KOPT-K1 (cell line): ENCODE measurements around the gene USP48.

ENCODE experiments used
- H3K27ac ChIP-seq: fragments of 200-600 bp; sonication (generic); 2 replicates; pipeline ENCODE4 v1.5.1; 2016; ENCODE audit warnings: antibody characterized with exemption, mild to moderate bottlenecking, low read depth, low read length; ENCODE audit not compliant: poor library complexity, severe bottlenecking
- H3K36me3 ChIP-seq: fragments of 200-600 bp; sonication (generic); 2 replicates; pipeline ENCODE4 v1.5.1; 2017; ENCODE audit warnings: antibody characterized with exemption, mild to moderate bottlenecking, low read length, moderate library complexity; ENCODE audit not compliant: insufficient read depth
- H3K9me3 ChIP-seq: fragments of 200-600 bp; sonication (generic); 2 replicates; pipeline ENCODE4 v1.5.1; 2017; ENCODE audit warnings: antibody characterized with exemption, low read length, mild to moderate bottlenecking; ENCODE audit not compliant: insufficient read depth, poor library complexity, severe bottlenecking

Gene USP48

GRCh38 chr1:21648352-21648730, 134.6 kb downstream of the USP48 start:
- Histone ChIP-seq H3K27ac (no peak overlapping the region), H3K36me3 (no peaks in the 10 kb centered on the region), H3K9me3 (no peaks in the 10 kb centered on the region)

DNA sequence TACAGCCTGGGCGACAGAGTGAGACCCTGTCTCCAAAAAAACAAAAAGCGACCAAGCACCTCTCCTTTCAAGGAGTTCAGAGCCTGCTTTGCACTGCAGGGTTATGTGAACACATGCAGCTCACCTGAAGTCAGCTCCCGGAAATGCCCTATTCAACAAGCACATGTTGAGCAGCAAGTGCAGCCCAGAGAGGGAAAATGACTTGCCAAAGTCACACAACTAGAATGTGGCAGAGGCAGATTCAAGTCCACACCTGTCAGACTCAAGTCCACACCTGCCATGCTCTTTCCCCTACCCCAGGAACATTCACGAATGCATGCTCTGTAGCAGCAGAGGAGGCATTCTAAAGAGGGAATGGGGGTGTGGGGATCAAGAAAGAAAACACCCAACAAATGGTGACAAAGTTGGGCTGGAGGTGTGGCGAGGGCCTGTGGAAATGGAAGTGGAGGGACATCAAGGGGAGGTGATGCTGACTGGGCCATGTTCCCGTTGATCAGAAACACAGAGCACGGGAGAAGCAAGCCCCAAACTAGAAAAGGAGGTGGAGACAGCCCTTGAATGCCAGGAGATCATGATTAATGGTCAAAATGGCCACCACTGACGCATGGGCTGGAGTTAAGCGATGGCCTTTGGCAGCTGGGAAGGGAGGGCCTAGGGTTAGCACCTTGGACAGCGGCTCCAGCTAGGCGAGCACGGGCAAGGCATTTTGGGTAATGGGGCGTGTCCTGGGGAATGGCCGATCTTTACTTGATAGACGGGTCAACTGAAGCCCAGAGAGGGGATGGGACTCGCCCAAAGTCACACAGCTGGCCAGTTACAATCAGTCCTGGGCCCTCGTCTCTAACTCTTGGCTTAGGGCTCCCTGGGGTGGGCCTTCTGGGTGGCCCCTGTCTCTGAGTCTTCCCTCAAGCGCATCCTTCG, 135.3 kb downstream of the USP48 start:
- Histone ChIP-seq H3K36me3 (no peaks in the 10 kb centered on the region), H3K9me3 (no peaks in the 10 kb centered on the region), H3K27ac (no peak overlapping the region)

GRCh38 chr1:21645550-21645949, 137.4 kb downstream of the USP48 start:
- H3K27ac ChIP-seq: no peak overlapping the region

DNA sequence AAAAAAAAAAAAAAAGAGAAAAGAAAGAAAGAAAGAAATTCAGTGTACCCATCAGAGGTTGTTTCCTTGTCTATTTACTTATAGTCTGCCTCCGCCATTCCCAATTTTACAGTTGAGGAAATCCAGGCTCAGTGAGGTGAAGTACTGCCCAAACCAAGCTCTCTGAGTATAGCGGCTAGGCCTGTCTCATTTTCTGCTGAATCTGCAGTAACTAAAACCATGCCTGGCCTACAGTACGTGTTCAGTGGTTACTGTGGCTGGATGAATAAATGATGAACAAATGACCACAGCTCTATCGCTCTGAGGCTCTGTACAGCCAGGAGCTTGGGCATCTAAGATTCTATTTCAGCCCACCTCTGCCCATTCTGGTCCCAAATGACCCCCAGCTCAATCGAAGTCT, 138.0 kb downstream of the USP48 start:
- Histone ChIP-seq H3K9me3 (no peaks in the 10 kb centered on the region), H3K27ac (no peak overlapping the region), H3K36me3 (no peaks in the 10 kb centered on the region)

More at GRCh38 chr1:21645550-21645949, 137.4 kb downstream of the USP48 start:
- H3K9me3 ChIP-seq: no peaks in the 10 kb centered on the region
- H3K36me3 ChIP-seq: no peaks in the 10 kb centered on the region

- no peaks in the 10 kb centered on the region for H3K9me3 ChIP-seq
- H3K36me3 ChIP-seq: no peaks in the 10 kb centered on the region
- H3K27ac ChIP-seq: no peak overlapping the region
These were observed 138.6 kb downstream of the USP48 start for GRCh38 chr1:21644348-21644747.

GRCh38 chr1:21643624-21644023, 139.3 kb downstream of the USP48 start:
- Histone ChIP-seq H3K27ac (no peak overlapping the region), H3K9me3 (no peaks in the 10 kb centered on the region), H3K36me3 (no peaks in the 10 kb centered on the region)

GRCh38 chr1:21641967-21642739, 140.8 kb downstream of the USP48 start:
- Histone ChIP-seq H3K9me3 (no peaks in the 10 kb centered on the region), H3K27ac (no peak overlapping the region), H3K36me3 (no peaks in the 10 kb centered on the region)

- no peak overlapping the region for H3K27ac ChIP-seq
- no peaks in the 10 kb centered on the region for H3K9me3 ChIP-seq
- H3K36me3 ChIP-seq: no peaks in the 10 kb centered on the region
These were observed 141.4 kb downstream of the USP48 start for GRCh38 chr1:21641537-21641936.

DNA sequence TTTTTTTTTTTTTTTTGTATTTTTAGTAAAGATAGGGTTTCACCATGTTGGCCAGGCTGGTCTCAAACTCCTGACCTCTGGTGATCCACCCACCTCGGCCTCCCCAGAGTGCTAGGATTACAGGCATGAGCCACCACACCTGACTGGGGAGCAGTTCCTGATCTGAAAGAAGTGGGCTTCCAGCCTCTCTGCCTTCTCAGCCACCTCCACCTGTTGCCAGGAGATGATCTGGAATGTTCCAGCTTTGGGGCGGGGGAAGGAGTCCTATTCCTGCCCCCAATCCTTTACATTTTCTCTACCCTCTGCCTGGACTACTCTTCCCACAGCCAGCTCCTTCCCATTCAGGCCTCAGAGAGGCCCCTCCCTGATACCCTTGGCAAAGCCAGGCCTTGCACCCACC, 141.9 kb downstream of the USP48 start:
- no peaks in the 10 kb centered on the region for H3K36me3 ChIP-seq
- H3K27ac ChIP-seq: no peak overlapping the region
- H3K9me3 ChIP-seq: no peaks in the 10 kb centered on the region

DNA sequence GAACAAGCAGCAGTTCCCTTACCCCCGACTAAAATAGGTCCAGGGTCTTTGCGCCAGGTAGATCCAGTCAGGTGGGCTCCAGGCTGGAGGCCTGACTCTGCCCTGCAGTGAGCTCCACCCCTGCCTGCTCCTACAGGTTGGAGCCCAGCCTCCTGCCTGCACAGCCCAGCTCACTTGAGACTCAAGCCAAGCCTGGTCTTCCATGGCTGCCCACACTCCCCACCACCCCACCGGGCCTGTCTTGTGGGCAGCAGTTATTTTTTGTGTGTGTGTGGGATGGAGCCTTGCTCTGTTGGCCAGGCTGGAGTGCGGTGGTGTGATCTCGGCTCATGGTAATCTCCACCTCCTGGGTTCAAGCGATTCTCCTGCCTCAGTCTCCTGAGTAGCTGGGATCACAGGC, 142.3 kb downstream of the USP48 start:
- no peaks in the 10 kb centered on the region for H3K9me3 ChIP-seq
- H3K36me3 ChIP-seq: no peaks in the 10 kb centered on the region
- H3K27ac ChIP-seq: no peak overlapping the region

- Histone ChIP-seq H3K36me3 (no peaks in the 10 kb centered on the region), H3K9me3 (no peaks in the 10 kb centered on the region), H3K27ac (no peak overlapping the region)
These were observed 143.3 kb downstream of the USP48 start for GRCh38 chr1:21639594-21640041.

DNA sequence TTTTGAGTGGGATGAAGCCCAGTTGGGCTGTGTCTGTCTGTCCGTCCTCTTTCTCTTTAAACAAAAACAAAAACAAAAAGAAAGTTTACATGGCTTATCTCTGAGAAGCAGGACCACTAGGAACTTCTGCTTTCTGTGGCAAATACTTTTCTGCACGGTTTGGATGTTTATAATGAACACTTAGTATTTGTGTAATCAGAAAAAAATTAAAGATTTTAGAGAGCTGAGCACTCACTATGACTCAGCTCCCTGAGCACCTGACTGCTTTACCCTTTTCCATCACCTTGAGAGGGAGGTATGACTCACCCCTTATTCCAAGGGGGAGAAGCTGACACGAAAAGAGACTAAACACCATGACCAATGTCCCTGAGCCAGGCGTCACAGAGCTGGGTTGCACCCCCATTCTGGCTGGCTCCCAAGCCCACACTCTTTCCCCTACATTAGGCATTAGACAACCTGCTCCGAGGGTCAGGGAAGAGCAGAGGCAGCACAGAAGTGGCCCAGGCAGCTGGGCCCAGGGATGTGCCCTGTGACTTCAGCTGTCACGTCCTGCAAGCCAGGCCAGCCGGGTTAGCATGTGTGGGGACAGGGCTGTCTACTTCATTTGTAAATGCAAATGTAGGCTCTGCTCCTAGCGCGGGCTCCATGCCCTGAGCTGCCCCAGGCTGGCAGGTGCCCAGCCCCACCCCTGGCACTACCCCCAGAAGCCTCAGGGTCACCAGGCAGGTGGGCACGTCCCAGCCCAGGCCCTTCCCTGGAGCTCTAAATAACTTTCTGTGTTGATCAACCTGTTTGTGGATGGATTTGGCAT, 144.2 kb downstream of the USP48 start:
- Histone ChIP-seq H3K27ac (no peak overlapping the region), H3K9me3 (no peaks in the 10 kb centered on the region), H3K36me3 (no peaks in the 10 kb centered on the region)

GRCh38 chr1:21637514-21637913, 145.4 kb downstream of the USP48 start:
- no peak overlapping the region for H3K27ac ChIP-seq
- H3K9me3 ChIP-seq: no peaks in the 10 kb centered on the region
- H3K36me3 ChIP-seq: no peaks in the 10 kb centered on the region

DNA sequence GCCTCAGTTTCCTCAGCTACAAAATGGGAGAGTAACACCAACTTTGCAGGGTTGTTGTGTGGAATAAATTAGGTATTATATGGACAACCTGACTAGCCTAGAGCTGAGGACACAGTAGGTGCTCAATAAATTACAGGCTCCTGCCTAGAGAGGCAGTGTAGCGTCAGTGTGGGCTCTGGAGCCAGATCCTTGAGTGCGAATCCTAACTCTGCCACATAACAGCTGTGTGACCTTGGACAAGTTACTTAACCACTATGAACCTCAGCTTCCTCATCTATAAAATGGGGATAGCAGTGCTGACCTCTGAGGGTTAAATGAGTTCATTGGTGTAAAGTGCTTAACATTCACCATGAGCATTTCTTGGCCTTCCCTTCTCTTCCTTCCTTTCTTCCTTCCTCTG, 146.9 kb downstream of the USP48 start:
- Histone ChIP-seq H3K36me3 (no peaks in the 10 kb centered on the region), H3K27ac (no peak overlapping the region), H3K9me3 (no peaks in the 10 kb centered on the region)
